GM12864 (cell line): ENCODE data around the gene CAMSAP1.
"Not testable (repeated sequence)": the region's sequence is repeated elsewhere in the genome, so short reads cannot be mapped to it uniquely, and the experiment has no call there.

Experiments
- DNase-seq: peaks from one replicate; pipeline ENCODE4 v3.0.0-alpha.2; 2011; ENCODE audit warnings: low read depth
- H3K4me3 ChIP-seq: 2 replicates; pipeline ENCODE4 v1.5.1; 2011; ENCODE audit warnings: mild to moderate bottlenecking, low read depth, low read length, control low read depth
- TF ChIP-seq, protein P1 (sequence below): IDR thresholded peaks from 2 replicates; pipeline ENCODE4 v1.5.1; 2011; ENCODE audit warnings: low read depth, mild to moderate bottlenecking, moderate library complexity, low read length, control low read depth, inconsistent platforms; ENCODE audit errors: missing control alignments

Gene CAMSAP1

DNA sequence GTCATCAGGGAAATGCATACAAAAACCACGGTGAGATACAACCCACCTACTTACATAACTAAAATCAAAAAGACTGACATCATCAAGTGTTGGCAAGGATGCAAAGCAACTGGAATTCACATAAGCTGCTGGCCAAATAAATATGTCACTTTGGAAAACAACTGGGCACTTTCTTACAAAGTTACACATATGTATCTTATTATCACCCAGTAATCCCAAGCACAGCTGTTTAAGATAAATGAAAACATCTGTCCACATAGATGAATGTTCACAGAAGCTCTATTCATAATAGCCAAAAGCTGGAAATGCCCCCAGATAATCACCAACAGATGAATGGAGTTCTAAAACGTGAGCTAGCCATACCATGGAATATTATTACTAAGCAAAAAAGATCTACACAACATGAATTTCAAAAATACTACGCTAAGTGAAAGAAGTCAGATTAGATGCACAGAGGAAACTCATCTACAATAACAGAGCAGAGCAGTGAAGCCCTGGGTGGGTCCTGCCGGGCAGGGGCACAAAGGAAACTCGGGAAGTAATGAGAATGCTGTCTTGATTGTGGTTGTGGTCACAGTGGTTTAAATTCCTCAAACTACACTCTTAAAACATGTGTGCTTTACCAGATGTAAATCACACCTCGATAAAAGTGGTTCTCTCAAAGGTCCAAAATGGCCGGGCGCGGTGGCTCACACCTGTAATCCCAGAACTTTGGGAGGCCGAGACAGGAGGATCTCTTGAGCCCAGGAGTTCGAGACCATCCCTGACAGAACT, 8.5 kb downstream of the CAMSAP1 start:
- TF ChIP-seq, protein P1, sequence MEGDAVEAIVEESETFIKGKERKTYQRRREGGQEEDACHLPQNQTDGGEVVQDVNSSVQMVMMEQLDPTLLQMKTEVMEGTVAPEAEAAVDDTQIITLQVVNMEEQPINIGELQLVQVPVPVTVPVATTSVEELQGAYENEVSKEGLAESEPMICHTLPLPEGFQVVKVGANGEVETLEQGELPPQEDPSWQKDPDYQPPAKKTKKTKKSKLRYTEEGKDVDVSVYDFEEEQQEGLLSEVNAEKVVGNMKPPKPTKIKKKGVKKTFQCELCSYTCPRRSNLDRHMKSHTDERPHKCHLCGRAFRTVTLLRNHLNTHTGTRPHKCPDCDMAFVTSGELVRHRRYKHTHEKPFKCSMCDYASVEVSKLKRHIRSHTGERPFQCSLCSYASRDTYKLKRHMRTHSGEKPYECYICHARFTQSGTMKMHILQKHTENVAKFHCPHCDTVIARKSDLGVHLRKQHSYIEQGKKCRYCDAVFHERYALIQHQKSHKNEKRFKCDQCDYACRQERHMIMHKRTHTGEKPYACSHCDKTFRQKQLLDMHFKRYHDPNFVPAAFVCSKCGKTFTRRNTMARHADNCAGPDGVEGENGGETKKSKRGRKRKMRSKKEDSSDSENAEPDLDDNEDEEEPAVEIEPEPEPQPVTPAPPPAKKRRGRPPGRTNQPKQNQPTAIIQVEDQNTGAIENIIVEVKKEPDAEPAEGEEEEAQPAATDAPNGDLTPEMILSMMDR: no peak
- DNase-seq: no peak
- no peak overlapping the region for H3K4me3 ChIP-seq

DNA sequence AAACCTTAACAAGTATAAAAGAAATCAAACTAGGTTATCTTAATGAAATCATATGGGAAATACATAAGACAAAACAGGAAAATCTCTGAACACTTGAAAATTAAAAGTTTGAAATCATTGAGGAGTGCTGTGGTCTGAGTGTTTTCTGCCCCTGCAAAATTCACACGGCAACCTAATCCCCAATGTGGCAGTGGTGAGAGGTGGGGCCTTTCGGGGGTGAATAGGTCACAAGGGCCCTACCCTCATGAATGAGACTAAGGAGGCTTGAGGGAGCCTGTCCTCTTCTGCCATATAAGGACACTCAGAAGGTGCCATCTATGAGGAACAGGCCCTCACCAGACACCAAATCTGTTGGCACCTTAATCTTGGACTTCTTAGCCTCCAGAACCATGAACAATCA, 10.7 kb downstream of the CAMSAP1 start:
- H3K4me3 ChIP-seq: no peak overlapping the region
- TF ChIP-seq, protein P1: no peak
- no peak for DNase-seq

DNA sequence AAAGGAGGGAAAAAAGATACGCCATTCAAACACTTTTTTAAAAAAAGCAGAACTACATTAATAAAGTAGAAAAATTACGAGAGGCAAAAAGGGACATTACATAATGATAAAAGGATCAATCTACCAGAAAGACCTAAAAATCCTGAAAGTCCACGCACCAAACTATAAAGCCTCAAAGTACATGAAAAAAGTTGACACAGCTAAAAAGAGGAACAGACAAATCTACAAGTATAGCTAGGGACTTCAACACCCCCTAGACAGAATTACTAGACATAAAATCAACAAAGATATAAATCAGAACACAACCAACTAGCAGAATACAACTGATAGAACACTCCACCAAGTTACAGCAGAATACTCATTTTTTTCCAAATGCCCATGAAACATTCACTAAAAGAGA, 11.1 kb downstream of the CAMSAP1 start:
- DNase-seq: no peak
- H3K4me3 ChIP-seq: no peak overlapping the region
- TF ChIP-seq, protein P1: no peak

DNA sequence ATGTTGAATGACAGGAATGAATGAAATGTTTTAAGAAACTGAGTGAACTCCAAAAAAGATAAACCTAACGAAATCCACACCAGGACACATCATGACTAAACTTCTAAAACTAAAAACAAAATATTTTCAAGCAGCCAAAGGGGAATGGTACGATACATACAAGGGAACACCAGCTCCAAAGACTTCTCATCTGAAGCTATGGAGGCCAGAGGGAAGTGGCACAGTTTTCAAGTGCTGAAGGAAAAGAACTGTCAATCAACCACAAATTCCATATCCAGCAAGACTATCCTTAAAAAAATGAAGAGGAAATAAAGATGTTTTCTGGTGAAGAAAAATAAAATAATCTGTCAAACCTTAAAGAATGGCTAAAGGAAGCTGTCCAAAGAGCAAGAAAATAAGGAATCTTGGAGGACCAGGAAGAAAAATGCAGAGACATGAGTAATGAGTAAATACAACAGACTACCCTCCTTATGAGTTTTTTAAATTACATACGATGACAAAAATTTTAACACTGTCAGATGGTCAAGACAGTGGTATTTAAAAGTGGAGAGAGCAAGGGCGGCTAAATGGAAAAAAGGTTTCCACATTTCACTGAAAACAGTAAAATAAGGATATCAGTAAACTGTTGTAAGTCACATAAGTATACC, 12.0 kb downstream of the CAMSAP1 start:
- TF ChIP-seq, protein P1: no peak
- no peak overlapping the region for H3K4me3 ChIP-seq
- no peak for DNase-seq

DNA sequence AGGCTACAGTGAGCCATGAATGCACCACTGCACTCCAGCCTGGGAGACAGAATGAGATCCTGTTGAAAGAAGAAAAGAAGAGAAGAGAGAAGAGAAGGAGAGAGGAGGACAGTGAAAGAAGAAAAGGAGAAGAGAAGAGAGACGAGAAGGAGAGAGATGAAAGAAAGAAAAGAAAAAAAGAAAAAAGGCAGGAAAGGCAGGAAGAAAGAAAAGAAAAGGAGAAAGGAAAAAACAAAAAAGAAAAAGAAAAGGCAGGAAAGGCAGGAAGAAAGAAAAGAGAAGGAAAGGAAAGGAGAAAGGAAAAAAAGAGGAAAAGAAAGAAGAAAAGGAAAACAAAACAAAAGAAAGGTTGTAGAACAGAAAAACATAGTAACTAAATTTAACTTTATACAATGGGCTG, 14.2 kb downstream of the CAMSAP1 start:
- no peak overlapping the region for H3K4me3 ChIP-seq
- TF ChIP-seq, protein P1: no peak
- no peak for DNase-seq

DNA sequence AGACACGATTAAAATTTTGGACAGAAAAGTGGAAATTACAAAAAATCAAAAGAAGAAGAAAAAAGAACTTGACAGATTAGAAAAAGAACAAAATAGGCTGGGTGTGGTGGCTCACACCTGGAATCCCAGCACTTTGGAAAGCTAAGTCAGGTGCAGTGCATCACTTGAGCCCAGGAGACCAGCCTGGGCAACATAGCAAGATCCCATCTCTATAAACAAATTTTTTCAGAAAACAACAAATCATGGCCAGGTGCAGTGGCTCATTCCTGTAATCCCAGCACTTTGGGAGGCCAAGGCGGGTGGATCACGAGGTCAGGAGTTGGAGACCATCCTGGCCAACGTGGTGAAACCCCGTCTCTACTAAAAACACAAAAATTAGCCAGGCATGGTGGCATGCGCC, 15.0 kb downstream of the CAMSAP1 start:
- H3K4me3 ChIP-seq: not testable (repeated sequence)

DNA sequence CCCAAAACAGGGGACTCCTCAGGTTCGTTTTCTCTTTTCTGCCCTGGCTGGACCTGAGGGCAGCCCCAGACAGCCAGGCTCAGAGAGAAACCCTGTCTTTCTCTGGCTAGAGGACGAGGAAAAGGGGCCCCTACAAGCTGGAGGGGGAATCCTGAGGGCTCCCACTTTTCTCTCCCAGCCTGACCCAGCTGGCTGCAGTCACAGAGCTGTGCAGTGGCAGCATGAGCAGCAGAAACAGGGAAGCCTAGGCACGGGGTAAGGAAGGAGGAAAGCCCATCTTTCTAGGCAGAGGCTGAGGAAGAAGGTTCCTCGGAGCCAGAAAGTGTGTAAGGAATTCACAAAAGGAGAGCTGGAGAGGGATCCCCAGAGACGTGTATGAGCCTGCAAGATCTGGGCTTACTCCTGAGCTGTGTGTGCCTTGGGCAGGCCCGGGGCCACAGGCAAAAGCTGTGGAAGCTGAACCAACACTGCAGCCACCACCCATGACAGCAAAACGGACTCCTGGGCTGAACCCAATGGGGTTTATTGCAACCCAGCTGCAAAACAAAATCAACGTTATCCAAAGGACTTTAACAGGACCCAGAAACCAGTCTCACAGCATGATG, 16.2 kb downstream of the CAMSAP1 start:
- no peak for DNase-seq
- H3K4me3 ChIP-seq: no peak overlapping the region
- TF ChIP-seq, protein P1: no peak

More for the DNA sequence above, 15.0 kb downstream of the CAMSAP1 start:
- not testable (repeated sequence) for DNase-seq
